WTC11 (cell line): ENCODE measurements around the gene RAB3A. TPM values are rescaled to one million over a fixed set of nuclear protein-coding genes. Genes with fewer than 3 reads are reported as not detected.

ENCODE experiments used
- ATAC-seq: fragments of 200-7000 bp; cut with Tn5 transposase; 2 replicates; pipeline ENCODE4 v1.10.0; 2021; ENCODE audit warnings: mild to moderate bottlenecking, moderate library complexity
- CTCF ChIA-PET: fragments of 300-600 bp; sonication (Branson Sonifier 250); formaldehyde crosslinking; loops from one replicate; lab custom pipeline; 2021; ENCODE audit warnings: antibody characterized with exemption; lab: Charles Lee
- POLR2A ChIA-PET: fragments of 350-600 bp; sonication (Branson Sonifier 250); formaldehyde crosslinking; loops from one replicate; lab custom pipeline; 2021; ENCODE audit warnings: antibody characterized with exemption; lab: Charles Lee
- DNase-seq: peaks from one replicate; pipeline ENCODE4 v3.0.0; 2021; ENCODE audit warnings: low spot score
- H3K27ac Mint-ChIP-seq: 2 replicates; pipeline ENCODE4 v1.8.0; 2021; ENCODE audit warnings: mixed read lengths
- H3K27me3 Mint-ChIP-seq: 2 replicates; pipeline ENCODE4 v1.8.0; 2021; ENCODE audit warnings: low read depth, mild to moderate bottlenecking, moderate library complexity, mixed read lengths
- H3K36me3 Mint-ChIP-seq: 2 replicates; pipeline ENCODE4 v1.8.0; 2021; ENCODE audit warnings: mixed read lengths
- H3K4me1 Mint-ChIP-seq: 2 replicates; pipeline ENCODE4 v1.8.0; 2022; ENCODE audit warnings: mixed read lengths
- H3K4me3 Mint-ChIP-seq: 2 replicates; pipeline ENCODE4 v1.8.0; 2021; ENCODE audit warnings: mild to moderate bottlenecking, moderate library complexity, mixed read lengths
- H3K9me3 Mint-ChIP-seq: 2 replicates; pipeline ENCODE4 v1.8.0; 2021; ENCODE audit warnings: mixed read lengths
- ATF1 ChIP-seq: sonication (generic); formaldehyde crosslinking; IDR thresholded peaks from 2 replicates; pipeline ENCODE4 v1.8.1; 2023; ENCODE audit warnings: mild to moderate bottlenecking, moderate library complexity, missing genetic modification reagents
- E2F5 ChIP-seq: sonication (generic); formaldehyde crosslinking; IDR thresholded peaks from 2 replicates; pipeline ENCODE4 v1.8.1; 2022; ENCODE audit warnings: mild to moderate bottlenecking, moderate library complexity, missing genetic modification reagents
- IRF1 ChIP-seq: sonication (generic); formaldehyde crosslinking; IDR thresholded peaks from 2 replicates; pipeline ENCODE4 v1.8.0; 2023; ENCODE audit warnings: missing genetic modification reagents
- JUN ChIP-seq: sonication (generic); formaldehyde crosslinking; IDR thresholded peaks from 2 replicates; pipeline ENCODE4 v1.8.0; 2023; ENCODE audit warnings: mild to moderate bottlenecking, missing genetic modification reagents
- NFYB ChIP-seq: sonication (generic); formaldehyde crosslinking; conservative IDR thresholded peaks from 2 replicates; pipeline ENCODE4 v1.8.0; 2022; ENCODE audit warnings: low read depth, missing genetic modification reagents
- RELA ChIP-seq: sonication (generic); formaldehyde crosslinking; IDR thresholded peaks from 2 replicates; pipeline ENCODE4 v1.8.1; 2022; ENCODE audit warnings: missing genetic modification reagents, mild to moderate bottlenecking, borderline replicate concordance
- STAT6 ChIP-seq: sonication (generic); formaldehyde crosslinking; conservative IDR thresholded peaks from 2 replicates; pipeline ENCODE4 v1.8.1; 2023; ENCODE audit warnings: mild to moderate bottlenecking, low read depth, missing genetic modification reagents, moderate library complexity
- ZNF263 ChIP-seq: sonication (generic); formaldehyde crosslinking; IDR thresholded peaks from 2 replicates; pipeline ENCODE4 v1.8.1; 2022; ENCODE audit warnings: low read depth, mild to moderate bottlenecking, moderate library complexity, missing genetic modification reagents
- ZNF317 ChIP-seq: sonication (generic); formaldehyde crosslinking; IDR thresholded peaks from 2 replicates; pipeline ENCODE4 v1.8.1; 2023; ENCODE audit warnings: low read depth, mild to moderate bottlenecking, moderate library complexity, missing genetic modification reagents, borderline replicate concordance
- ZNF671 ChIP-seq: fragments of 250-450 bp; sonication (Bioruptor Pico); IDR thresholded peaks from 2 replicates; pipeline ENCODE4 v1.8.0; 2021; ENCODE audit warnings: mild to moderate bottlenecking
- total RNA-seq: library from RNA; stranded (reverse); gene quantifications from 3 replicates; pipeline ENCODE4 v1.2.3, GENCODE V29; 2021
- TF ChIP-seq, protein P1 (sequence below): fragments of 250-450 bp; sonication (Bioruptor Pico); IDR thresholded peaks from 2 replicates; pipeline ENCODE4 v1.9.0; 2021; ENCODE audit warnings: moderate library complexity, mild to moderate bottlenecking, inconsistent platforms, borderline replicate concordance
- TF ChIP-seq, protein P2 (sequence below): sonication (generic); formaldehyde crosslinking; IDR thresholded peaks from 2 replicates; pipeline ENCODE4 v1.8.1; 2023; ENCODE audit warnings: mild to moderate bottlenecking, missing genetic modification reagents, borderline replicate concordance
- TF ChIP-seq, protein P3 (sequence below): sonication (generic); formaldehyde crosslinking; IDR thresholded peaks from 2 replicates; pipeline ENCODE4 v1.8.0; 2022; ENCODE audit warnings: mild to moderate bottlenecking, missing genetic modification reagents

Gene RAB3A
- total RNA-seq, 1 experiment from 2014 or later: 12.2 TPM

- peak; percentile 77 for DNase-seq
- peak overlapping the region; percentile 99 for H3K27ac Mint-ChIP-seq
- peaks cover 15% of the 10 kb centered on the region for H3K36me3 Mint-ChIP-seq
- TF ChIP-seq, protein P1, sequence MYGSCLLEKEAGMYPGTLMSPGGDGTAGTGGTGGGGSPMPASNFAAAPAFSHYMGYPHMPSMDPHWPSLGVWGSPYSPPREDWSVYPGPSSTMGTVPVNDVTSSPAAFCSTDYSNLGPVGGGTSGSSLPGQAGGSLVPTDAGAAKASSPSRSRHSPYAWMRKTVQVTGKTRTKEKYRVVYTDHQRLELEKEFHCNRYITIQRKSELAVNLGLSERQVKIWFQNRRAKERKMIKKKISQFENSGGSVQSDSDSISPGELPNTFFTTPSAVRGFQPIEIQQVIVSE: no peak
- TF ChIP-seq ZNF671 (CRISPR knock-in tag) (no peak), RELA (CRISPR knock-in tag) (no peak), ZNF263 (no peak), STAT6 (CRISPR knock-in tag) (no peak), ATF1 (no peak), JUN (CRISPR knock-in tag) (no peak), NFYB (CRISPR knock-in tag) (no peak), IRF1 (no peak), E2F5 (CRISPR knock-in tag) (no peak), ZNF317 (CRISPR knock-in tag) (no peak)
- TF ChIP-seq, protein P2, sequence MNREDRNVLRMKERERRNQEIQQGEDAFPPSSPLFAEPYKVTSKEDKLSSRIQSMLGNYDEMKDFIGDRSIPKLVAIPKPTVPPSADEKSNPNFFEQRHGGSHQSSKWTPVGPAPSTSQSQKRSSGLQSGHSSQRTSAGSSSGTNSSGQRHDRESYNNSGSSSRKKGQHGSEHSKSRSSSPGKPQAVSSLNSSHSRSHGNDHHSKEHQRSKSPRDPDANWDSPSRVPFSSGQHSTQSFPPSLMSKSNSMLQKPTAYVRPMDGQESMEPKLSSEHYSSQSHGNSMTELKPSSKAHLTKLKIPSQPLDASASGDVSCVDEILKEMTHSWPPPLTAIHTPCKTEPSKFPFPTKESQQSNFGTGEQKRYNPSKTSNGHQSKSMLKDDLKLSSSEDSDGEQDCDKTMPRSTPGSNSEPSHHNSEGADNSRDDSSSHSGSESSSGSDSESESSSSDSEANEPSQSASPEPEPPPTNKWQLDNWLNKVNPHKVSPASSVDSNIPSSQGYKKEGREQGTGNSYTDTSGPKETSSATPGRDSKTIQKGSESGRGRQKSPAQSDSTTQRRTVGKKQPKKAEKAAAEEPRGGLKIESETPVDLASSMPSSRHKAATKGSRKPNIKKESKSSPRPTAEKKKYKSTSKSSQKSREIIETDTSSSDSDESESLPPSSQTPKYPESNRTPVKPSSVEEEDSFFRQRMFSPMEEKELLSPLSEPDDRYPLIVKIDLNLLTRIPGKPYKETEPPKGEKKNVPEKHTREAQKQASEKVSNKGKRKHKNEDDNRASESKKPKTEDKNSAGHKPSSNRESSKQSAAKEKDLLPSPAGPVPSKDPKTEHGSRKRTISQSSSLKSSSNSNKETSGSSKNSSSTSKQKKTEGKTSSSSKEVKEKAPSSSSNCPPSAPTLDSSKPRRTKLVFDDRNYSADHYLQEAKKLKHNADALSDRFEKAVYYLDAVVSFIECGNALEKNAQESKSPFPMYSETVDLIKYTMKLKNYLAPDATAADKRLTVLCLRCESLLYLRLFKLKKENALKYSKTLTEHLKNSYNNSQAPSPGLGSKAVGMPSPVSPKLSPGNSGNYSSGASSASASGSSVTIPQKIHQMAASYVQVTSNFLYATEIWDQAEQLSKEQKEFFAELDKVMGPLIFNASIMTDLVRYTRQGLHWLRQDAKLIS (CRISPR knock-in tag): no peak
- TF ChIP-seq, protein P3, sequence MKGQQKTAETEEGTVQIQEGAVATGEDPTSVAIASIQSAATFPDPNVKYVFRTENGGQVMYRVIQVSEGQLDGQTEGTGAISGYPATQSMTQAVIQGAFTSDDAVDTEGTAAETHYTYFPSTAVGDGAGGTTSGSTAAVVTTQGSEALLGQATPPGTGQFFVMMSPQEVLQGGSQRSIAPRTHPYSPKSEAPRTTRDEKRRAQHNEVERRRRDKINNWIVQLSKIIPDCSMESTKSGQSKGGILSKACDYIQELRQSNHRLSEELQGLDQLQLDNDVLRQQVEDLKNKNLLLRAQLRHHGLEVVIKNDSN (CRISPR knock-in tag): no peak
- no peaks in the 10 kb centered on the region for H3K27me3 Mint-ChIP-seq
- POLR2A ChIA-PET: interaction anchor here (0.6 to 4.0 kb wide), 10 partner anchors 14 to 621 kb away, joined by 3 to 34 read pairs (median 7); partner anchors contain the start of genes GDF15 and JUND
- H3K9me3 Mint-ChIP-seq: no peaks in the 10 kb centered on the region
- peak overlapping the region; percentile 86 for H3K4me3 Mint-ChIP-seq
- ATAC-seq: peak; percentile 17
- H3K4me1 Mint-ChIP-seq: peaks cover 22% of the 10 kb centered on the region
- CTCF ChIA-PET: interaction anchor here (0.6 to 9.7 kb wide), 28 partner anchors 8 to 390 kb away, joined by 3 to 369 read pairs (median 4); partner anchors contain the start of genes GDF15, JUND, MPV17L2 and PIK3R2
These were observed 755 bp upstream of the RAB3A start for GRCh38 chr19:18204394-18205199.
